ENCODE results near the gene SLC4A2.
A peak's percentile ranks its signal among the peaks of the same experiment; 100 is the strongest.

SLC4A2 gene

DNA sequence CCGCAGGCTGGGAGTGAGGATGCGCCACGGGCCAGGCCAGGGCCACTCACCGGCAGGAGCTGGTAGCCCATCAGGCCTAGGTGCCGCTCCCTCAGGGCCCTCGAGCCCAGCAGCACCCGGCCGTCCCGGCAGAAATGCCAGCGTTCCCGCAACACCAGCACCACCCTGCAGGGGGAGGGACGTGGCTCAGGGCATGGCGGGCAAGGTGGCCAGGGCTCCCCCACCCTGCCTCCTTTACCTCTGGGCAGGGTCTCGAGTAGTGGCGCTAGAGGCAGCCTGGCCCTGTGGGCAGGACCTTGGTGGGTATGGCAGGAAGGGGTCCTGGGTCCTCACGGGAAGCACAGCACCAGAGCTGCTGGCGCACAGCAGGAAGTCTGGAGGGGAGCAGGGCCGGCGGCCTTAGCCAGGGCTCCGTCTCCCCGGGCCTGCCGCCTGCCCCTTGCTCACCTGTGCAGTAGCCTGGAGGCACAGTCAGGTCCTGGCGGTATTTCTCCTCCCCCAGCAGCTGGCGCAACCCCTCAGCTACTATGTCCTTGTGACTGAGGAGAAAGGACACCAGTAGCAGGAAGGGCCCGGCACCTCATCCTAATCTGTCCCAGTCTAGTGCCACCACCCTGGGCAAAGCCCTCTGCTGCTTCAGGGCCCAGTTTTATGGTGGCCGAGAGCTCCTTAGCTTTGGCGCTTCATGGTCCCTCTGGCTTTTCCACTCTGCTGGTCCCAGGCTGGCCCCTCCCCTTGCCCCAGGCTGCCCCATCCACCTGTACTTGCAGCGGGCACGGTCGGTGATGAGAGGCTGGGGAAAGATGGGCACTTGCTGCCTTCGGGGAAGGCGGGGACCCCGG lies 17.7 kb downstream of the SLC4A2 start:
- Mint-ChIP-seq H3K4me3 (no peak overlapping the region), H3K4me1 (peaks cover 19% of the 10 kb centered on the region), H3K27me3 (no peaks in the 10 kb centered on the region), H3K9me3 (no peaks in the 10 kb centered on the region), H3K36me3 (ENCODE audit: insufficient read depth) (peaks cover 24% of the 10 kb centered on the region), H3K27ac (ENCODE audit: low read depth) (no peak overlapping the region)
- ATAC-seq (replicated peaks; ENCODE audit: extremely low read depth, poor library complexity, severe bottlenecking) = no peak
- no peak for DNase-seq (ENCODE audit: low spot score in 2 of 2)

DNA sequence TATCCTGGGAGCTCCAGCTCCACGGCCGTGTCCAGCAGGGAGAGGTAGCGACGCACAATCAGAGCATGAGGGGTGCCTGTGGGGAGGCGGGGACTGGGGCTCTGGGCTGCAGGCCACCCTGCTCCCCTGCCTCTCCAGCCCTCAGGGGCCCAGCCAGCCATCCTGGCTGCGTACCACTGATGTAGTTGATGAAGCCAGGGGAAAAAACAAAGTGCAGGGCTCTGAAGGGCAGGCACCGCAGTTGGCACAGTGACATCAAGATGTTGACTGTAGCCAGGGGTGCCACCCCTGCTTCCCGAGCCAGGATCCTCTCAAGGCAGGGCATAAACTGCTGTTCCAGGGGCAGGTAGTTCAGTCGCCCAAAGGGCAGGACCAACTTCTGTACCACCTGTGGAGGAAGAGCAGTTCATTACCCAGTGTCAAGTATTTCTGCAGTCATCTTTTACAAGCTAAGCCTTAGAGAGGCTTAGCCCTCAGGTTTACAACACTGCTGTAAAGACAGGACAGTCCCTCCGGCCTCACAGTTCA lies 18.4 kb downstream of the SLC4A2 start:
- ATAC-seq (replicated peaks; ENCODE audit: extremely low read depth, poor library complexity, severe bottlenecking) = no peak
- Mint-ChIP-seq H3K9me3 (no peaks in the 10 kb centered on the region), H3K4me3 (peak overlapping the region; percentile 55), H3K4me1 (peaks cover 24% of the 10 kb centered on the region), H3K27ac (ENCODE audit: low read depth) (peak overlapping the region; percentile 26), H3K36me3 (ENCODE audit: insufficient read depth) (peaks cover 23% of the 10 kb centered on the region), H3K27me3 (no peaks in the 10 kb centered on the region)
- no peak for DNase-seq (ENCODE audit: low spot score in 2 of 2)

DNA sequence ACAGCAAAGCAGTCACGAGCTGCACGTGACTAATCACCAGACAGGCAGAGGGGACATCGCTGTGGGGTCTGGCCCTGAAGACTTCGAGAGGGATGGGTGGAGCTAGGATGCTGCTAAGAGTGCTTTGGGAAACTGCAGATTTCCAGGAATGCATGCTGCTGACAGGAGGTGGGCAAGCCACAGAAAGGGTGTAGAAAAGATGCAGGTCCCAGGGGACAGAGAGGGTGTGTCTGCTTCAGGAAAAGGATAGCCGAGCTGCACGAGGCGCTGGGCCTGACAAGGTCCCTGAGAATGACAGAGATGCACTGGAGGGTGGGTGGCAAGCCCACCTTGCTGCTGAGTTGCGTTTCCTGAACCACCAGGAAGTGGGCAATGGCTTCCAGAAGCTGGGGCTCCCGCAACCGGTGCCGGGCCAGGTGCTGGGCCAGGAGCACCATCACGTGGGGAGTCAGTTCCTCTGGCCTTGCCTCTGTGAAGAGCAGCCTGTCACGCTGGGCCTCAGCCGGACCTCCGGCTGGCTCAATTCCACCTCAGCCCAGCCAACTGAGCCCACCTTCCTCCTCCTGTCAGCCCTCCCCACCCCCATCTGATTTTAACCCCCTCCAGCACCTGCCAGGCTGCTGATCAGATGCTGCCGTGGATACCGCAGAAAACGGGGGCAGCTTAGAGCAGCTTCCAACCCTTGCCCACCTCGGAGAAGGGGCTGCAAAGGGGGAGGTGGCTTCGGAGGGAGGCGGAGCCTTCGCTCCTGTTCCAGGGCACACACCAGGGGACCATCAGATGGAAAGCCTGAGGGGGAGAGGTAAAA lies 19.0 kb downstream of the SLC4A2 start:
- DNase-seq (ENCODE audit: low spot score in 2 of 2) = no peak
- H3K4me1 Mint-ChIP-seq = peaks cover 27% of the 10 kb centered on the region
- peak overlapping the region; percentile 26 for H3K27ac Mint-ChIP-seq (ENCODE audit: low read depth)

DNA sequence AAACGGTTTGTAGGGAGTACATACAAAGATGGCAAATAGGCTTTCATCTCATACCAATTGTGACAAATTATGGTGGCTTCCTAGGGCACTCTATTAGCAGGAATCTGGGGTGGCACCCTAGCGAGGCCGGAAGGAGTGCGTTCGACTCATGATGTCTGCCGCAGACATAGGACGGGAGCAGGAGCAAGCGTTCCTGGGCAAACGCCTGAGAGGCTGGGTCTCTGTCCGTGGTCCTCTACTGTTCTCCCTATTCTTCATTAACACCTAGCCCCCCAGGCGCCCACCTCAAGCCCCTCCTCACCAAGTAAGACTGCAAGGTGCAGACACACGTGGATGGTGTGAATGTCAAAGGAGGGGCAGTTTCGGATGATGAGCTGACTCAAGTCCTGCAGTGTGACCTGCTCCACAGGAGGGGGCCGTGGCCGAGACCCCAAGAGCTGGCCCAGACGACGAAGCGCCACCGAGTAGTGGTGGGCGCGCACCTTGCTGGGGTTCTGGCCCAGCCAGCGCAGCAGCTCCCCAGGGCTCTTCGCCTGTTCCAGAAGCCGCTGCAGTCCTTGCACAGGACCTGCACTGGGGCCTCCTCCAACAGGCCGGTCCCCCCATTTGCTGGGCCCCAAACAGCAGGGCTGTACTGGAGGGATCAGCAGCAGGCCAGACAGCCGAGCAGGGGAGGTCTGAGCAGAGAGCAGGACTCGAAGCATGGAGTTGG lies 20.0 kb downstream of the SLC4A2 start:
- peak overlapping the region; percentile 26 for H3K27ac Mint-ChIP-seq (ENCODE audit: low read depth)
- H3K4me3 Mint-ChIP-seq = peak overlapping the region; percentile 83
- no peaks in the 10 kb centered on the region for H3K9me3 Mint-ChIP-seq
- H3K36me3 Mint-ChIP-seq (ENCODE audit: insufficient read depth) = peaks cover 18% of the 10 kb centered on the region
- H3K4me1 Mint-ChIP-seq = peaks cover 27% of the 10 kb centered on the region
- ATAC-seq (replicated peaks; ENCODE audit: extremely low read depth, poor library complexity, severe bottlenecking) (no peak), DNase-seq (ENCODE audit: low spot score in 2 of 2) (no peak)
- H3K27me3 Mint-ChIP-seq = no peaks in the 10 kb centered on the region

More for the DNA sequence above, 19.0 kb downstream of the SLC4A2 start:
- ATAC-seq (replicated peaks; ENCODE audit: extremely low read depth, poor library complexity, severe bottlenecking) = no peak
- no peaks in the 10 kb centered on the region for H3K27me3 Mint-ChIP-seq
- H3K9me3 Mint-ChIP-seq = no peaks in the 10 kb centered on the region
- peaks cover 20% of the 10 kb centered on the region for H3K36me3 Mint-ChIP-seq (ENCODE audit: insufficient read depth)
- H3K4me3 Mint-ChIP-seq = peak overlapping the region; percentile 83

DNA sequence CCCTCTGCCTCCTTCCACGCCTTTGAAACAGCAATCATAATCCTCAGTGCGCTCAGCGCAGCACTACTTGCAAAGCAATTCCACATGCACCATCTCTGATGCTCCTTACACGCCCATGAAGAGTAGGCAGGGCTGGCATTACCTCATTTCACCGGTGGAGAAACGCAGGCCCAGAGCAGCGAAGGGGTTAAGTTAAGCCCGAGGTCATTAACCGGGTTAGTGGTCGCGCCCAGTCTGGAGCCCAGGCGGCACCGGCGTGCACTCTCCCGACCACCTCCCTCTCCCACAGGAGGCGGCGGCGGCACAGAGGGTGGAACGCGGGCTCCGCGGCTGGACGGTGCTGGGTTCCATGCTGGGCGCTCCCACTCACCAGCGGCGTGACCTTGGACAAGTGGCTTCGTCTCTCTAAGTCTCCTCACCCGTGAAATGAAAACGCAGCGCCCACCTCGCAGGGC lies 20.7 kb downstream of the SLC4A2 start:
- no peak for DNase-seq (ENCODE audit: low spot score in 2 of 2)
- Mint-ChIP-seq H3K4me1 (peaks cover 34% of the 10 kb centered on the region), H3K9me3 (no peaks in the 10 kb centered on the region), H3K27me3 (peaks cover 4% of the 10 kb centered on the region), H3K4me3 (peak overlapping the region; percentile 83), H3K36me3 (ENCODE audit: insufficient read depth) (peaks cover 13% of the 10 kb centered on the region), H3K27ac (ENCODE audit: low read depth) (peak overlapping the region; percentile 65)
- peak; percentile 0 for ATAC-seq (replicated peaks; ENCODE audit: extremely low read depth, poor library complexity, severe bottlenecking)

DNA sequence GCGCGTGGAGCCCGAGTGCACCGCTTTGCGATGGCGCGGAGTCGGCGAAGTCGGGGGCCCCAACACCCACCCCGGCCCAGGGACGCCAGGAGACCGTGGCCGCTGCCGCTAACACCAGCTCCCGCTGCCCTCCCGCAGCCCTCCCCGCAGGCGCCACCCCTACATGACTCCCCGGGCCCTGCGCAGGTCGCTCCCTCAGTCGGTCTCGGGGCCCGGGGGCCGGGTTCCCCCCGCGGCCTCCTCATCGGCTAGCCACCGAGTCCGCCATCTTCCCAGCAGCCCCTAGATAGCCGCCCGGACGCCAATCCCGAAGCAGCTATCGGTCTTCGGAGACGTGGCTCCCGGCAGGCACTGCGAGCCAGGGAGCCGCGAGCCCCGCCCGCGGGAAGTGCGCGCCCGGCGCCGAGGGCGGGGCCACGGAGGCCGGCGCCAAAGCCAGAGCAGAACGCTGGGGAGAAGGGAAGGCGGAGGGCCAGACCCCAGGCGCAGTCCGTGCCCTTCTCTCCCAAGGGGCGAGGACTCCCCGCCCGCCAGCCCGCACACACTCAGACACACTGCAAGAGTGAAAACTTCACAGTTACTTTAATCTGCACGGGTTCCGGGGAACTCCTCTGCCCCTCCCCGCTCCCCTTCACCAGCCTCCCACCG lies 21.3 kb downstream of the SLC4A2 start, which contains the start of gene FASTK:
TSS of gene FASTK (minus strand) at position 288 of the 648 bp plus-strand sequence. CDS start at position 245, 43 bp downstream.
- H3K27me3 Mint-ChIP-seq = peaks cover 10% of the 10 kb centered on the region
- H3K27ac Mint-ChIP-seq (ENCODE audit: low read depth) = peak within 1 kb of the TSS; percentile 65
- peak; percentile 71 to 79 for DNase-seq (ENCODE audit: low spot score in 2 of 2)
- H3K4me1 Mint-ChIP-seq = peaks cover 39% of the 10 kb centered on the region
- H3K36me3 Mint-ChIP-seq (ENCODE audit: insufficient read depth) = peaks cover 10% of the 10 kb centered on the region
- peak; percentile 74 for ATAC-seq (replicated peaks; ENCODE audit: extremely low read depth, poor library complexity, severe bottlenecking)
- no peaks in the 10 kb centered on the region for H3K9me3 Mint-ChIP-seq
- H3K4me3 Mint-ChIP-seq = peak within 1 kb of the TSS; percentile 84

DNA sequence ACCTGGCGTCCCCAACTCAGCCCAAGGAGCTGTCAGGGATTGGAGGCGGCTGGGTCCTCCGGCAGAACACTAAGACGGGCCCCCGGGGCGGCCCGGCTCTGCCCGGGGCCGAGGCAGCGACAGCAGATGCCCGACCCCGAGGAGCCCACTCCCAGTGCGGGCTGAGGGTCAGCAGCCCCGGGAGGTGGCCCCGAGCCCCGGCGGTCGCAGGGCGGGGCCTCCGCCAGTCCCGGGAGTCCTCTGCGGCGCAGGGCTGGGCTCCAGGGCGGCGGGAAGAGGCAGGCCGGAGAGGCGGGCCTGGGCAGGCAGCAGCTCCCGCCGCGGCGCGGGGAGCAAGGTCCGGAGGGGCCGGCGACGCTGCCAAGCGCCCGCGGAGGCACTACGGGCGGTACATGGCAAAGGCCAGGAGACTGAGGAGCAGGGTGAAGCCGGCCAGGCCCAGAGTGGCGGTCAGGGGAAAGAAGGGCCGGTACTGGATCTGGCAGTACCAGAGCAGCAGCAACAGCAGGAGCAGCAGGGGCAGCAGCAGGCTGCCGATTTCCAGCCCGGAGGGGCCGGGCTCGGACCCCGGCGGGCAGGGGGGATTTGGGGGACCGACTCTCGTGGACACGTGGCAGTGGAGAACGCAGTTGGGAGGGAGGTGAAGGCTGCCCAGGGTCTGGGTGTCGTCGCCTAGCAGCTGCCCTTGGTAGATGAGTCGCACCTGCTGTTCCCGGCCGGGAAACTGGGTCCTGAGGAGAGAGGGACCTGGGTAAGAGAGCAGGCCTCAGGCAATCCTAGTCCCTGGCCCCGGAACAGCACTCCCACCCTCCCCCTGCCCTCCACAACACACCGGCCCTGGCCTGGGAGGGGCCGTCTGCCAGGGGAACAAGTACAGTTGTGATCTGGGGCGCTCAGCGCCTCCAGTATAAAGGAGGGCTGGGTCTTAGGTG lies 22.0 kb downstream of the SLC4A2 start:
- Mint-ChIP-seq H3K4me3 (peak overlapping the region; percentile 84), H3K36me3 (ENCODE audit: insufficient read depth) (peaks cover 11% of the 10 kb centered on the region), H3K9me3 (no peaks in the 10 kb centered on the region), H3K27ac (ENCODE audit: low read depth) (no peak overlapping the region), H3K27me3 (peaks cover 10% of the 10 kb centered on the region), H3K4me1 (peaks cover 44% of the 10 kb centered on the region)
- ATAC-seq (replicated peaks; ENCODE audit: extremely low read depth, poor library complexity, severe bottlenecking) (no peak), DNase-seq (ENCODE audit: low spot score in 2 of 2) (no peak)

DNA sequence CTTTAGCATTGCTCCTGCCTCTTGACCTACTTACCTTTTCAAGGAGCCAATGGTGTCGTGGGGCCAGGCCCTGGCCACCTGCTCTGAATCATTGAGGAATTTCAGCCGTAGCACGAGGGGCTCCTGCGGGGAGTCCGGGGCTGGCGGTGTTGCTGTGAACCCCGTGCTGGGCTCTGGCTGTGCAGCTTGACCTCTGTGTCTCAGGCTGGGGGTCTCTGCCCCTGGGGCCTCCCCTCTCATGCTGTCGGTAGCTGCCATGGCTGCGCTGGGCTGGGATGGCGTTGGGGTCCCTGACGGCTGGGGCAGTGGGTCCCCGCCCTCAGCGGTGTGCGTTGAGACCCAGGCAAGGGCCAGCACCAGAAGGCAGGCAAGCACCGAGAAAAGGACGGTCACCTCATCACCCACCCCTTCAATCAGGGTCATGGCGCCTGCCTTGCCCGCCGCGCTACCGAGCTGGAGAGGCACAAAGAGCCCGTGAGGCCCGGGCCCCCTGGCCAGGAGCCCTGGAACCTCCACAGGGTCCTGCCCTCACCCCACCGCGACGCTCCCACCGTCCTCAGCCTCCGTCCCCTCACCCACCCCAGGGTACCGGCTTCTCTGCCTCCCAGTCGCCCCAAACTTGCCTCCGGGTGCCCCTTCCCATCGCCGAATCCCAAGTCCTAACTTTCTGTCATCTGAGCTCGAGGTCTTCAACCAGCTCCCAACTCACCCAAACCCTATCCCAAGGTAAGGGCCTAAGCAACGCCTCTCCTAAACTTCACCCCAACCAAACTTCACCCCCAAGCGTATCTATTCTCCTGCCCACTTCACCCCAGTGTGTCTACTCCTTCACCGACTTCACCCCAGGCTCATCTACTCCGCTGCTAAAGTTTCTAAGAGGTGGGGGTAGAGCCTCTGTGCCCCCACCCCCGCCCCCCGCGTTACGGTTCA lies 23.0 kb downstream of the SLC4A2 start:
- Mint-ChIP-seq H3K9me3 (no peaks in the 10 kb centered on the region), H3K27me3 (peaks cover 10% of the 10 kb centered on the region), H3K27ac (ENCODE audit: low read depth) (peak overlapping the region; percentile 88), H3K36me3 (ENCODE audit: insufficient read depth) (peaks cover 15% of the 10 kb centered on the region), H3K4me1 (peaks cover 44% of the 10 kb centered on the region), H3K4me3 (peak overlapping the region; percentile 84)
- ATAC-seq (replicated peaks; ENCODE audit: extremely low read depth, poor library complexity, severe bottlenecking) = no peak
- no peak for DNase-seq (ENCODE audit: low spot score in 2 of 2)

DNA sequence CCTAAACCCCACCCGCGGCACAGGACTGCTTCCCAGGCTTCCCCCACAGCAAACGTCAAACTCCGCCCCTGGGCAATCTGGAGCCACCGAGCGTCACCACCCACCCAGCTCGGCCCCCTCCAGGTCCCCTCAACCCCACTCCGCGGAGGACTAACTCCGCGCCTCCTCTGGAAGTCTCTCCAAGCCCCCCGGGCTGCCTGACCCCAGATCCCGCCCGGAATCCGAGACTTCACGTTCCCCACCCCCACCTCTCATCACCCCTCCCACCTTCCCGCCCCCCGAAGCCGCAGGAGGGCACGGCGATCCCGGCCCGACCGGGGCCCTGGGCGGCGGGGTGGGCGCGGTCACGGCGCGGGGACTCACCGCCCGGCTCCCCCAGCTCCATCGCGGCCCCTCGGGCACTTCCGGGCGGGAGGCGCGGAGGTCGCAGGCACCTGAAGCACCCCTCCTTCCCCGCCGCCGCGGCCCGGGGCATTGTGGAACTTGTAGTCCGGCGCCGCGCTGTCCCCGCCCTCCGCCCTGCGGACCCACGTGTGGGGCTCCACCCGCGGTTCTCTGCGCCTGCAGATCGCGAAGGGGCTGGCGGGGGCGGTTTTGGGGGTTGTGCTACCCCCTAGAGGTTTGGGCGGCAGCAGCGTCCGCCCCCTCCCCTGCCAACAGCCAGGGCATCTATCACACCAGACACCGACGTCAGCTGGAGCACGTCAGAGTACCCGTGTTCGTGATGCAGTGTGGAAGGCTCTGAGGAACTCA lies 23.9 kb downstream of the SLC4A2 start, which contains the start of gene TMUB1:
TSS of gene TMUB1 (minus strand) at position 423 of the 753 bp plus-strand sequence. CDS start 930 bp downstream, outside the sequence.
- Mint-ChIP-seq H3K4me1 (peaks cover 40% of the 10 kb centered on the region), H3K27ac (ENCODE audit: low read depth) (peak within 1 kb of the TSS; percentile 88)
- peak; percentile 77 to 84 for DNase-seq (ENCODE audit: low spot score in 2 of 2)

DNA sequence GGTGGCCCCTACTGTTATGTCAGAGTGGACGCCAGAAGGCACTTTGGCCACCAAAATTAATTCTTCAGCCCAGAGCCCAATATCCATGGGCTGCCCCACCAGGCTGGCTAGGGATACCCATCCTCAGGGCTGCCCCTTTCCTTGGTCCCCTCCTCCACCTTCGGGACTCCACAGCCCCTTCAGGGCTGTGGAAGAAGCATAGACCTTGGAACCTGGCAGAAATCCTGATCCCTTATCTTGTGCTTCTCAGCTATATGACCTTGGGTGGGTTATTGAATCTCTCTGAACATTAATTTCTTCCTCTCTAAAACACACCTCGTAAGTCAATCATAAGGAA lies 24.4 kb downstream of the SLC4A2 start:
- Mint-ChIP-seq H3K4me3 (peak overlapping the region; percentile 84), H3K27me3 (peaks cover 10% of the 10 kb centered on the region), H3K27ac (ENCODE audit: low read depth) (peak overlapping the region; percentile 88), H3K36me3 (ENCODE audit: insufficient read depth) (peaks cover 12% of the 10 kb centered on the region), H3K9me3 (no peaks in the 10 kb centered on the region), H3K4me1 (peaks cover 38% of the 10 kb centered on the region)
- DNase-seq (ENCODE audit: low spot score in 2 of 2) (no peak), ATAC-seq (replicated peaks; ENCODE audit: extremely low read depth, poor library complexity, severe bottlenecking) (no peak)

More for the DNA sequence above, 23.9 kb downstream of the SLC4A2 start, which contains the start of gene TMUB1:
- Mint-ChIP-seq H3K36me3 (ENCODE audit: insufficient read depth) (peaks cover 12% of the 10 kb centered on the region), H3K9me3 (no peaks in the 10 kb centered on the region), H3K4me3 (peak within 1 kb of the TSS; percentile 84), H3K27me3 (peaks cover 10% of the 10 kb centered on the region)
- ATAC-seq (replicated peaks; ENCODE audit: extremely low read depth, poor library complexity, severe bottlenecking) = peak; percentile 65
